ENCODE results near the gene PDE4B. TPM values are rescaled to one million over a fixed set of nuclear protein-coding genes. Genes with fewer than 3 reads are reported as not detected.

The PDE4B gene
- total RNA-seq, 1 donor from 2014 or later = 12.0 TPM

GRCh38 chr1:66231681-66232463 lies 439.2 kb downstream of the PDE4B start:
- DNase-seq (ENCODE audit: missing footprints) (no peak), ATAC-seq (no peak)
- intact Hi-C loops (cut with DNase I) = no loop called here

GRCh38 chr1:66237042-66237441 lies 444.3 kb downstream of the PDE4B start:
- DNase-seq (ENCODE audit: missing footprints) (no peak), ATAC-seq (no peak)
- intact Hi-C loops (cut with DNase I) = no loop called here

DNA sequence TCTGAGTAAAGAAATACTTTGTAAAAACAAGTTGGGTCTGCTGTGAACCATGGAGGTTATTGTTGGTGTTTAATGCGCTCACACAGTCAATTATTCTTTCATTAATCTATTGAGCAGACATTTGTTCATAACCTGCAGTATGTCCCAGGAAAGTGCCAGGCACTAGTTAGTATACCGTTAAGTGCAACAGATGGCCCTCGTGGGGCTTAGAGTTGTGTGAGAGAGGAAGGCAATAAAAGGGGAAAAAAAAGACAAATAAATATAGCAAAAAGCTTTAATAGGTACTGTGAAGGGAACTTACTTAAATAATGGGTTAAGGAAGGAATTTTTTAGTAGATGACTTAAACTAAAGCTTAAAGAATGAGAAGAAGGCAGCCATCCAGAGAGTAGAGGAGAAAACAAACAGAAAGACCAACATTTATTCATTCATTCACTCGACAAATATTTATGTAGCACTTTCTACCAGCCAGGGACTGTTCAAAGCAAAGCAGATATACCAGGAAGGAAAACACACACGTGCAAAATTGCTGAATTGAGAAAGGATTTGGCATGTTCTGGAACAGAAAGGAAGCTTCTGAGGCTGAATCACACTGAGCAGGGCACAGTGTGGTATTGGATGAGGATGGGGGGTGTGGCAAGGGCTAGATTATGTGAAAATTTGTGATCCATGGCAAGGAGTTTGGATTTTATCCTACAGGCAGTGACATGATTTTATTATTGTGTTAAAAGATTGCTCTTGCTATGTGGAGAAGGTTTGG lies 445.2 kb downstream of the PDE4B start:
- intact Hi-C loops (cut with DNase I) = no loop called here
- no peak for DNase-seq (ENCODE audit: missing footprints)
- ATAC-seq = no peak

DNA sequence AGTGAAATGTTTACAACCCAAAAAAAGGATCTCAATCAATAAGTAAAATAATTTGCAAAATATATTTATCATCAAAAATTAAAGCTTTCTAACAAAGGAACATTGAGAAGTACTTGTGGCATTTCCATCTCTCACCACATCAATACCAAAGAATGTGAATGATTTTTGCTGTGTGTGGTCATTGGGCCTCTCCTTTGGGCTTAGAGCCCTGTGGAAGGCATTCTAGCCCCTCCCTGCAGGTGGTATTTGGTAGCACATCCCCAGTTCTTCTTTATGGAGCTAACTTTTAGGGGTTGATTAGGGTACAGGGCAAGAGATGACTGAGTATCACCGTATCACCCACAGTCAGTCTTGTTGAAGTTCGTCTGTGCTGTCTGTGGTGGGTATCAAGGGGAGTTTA lies 447.1 kb downstream of the PDE4B start:
- DNase-seq (ENCODE audit: missing footprints) (no peak), ATAC-seq (no peak)
- intact Hi-C loops (cut with DNase I) = no loop called here

DNA sequence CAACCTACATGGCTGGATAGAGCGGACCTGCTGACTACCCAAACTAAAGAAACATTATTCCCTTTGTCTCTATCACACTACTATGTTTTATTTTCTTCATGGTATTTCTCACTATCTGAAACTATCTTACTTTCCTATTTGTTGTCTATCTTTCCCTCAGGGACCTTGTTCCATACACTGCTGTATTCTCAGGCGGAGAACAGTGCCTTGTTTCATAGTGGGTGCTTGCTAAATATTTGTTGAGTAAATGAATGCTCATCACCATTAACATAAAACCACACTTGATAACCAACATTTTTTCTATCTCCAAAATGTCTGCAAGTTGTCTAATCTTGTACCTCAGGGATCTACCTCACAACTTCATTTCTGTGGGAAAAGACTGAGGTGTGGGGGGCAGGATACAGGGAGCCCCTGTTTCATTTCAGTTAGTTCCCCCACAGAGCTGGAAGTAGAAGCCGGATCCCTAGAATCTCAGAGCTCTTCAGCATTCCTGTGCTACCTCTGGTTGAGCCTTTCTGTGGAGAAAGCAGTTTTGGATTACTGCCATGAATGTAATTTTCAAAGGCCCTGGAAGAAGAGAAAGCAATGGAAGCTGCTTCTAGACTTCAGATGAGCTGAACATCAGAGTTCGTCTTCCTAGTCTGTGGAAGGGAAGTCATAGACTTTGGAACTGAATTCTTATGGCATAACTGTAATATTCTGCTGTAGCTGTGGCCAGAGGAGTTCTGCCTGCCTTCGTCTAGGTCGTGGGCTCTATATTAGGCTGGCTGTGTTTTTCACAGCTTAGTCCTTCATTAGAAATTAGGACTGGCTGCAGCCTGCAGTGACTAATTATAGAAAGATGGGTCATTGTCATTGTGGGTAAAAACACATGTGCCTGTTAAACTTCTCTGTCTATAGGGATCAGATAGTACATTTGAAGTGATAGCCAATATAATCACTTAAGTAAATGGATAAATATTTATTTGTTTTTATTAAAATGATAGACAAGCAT lies 448.1 kb downstream of the PDE4B start:
- DNase-seq (ENCODE audit: missing footprints) (no peak), ATAC-seq (no peak)
- intact Hi-C loops (cut with DNase I) = no loop called here

DNA sequence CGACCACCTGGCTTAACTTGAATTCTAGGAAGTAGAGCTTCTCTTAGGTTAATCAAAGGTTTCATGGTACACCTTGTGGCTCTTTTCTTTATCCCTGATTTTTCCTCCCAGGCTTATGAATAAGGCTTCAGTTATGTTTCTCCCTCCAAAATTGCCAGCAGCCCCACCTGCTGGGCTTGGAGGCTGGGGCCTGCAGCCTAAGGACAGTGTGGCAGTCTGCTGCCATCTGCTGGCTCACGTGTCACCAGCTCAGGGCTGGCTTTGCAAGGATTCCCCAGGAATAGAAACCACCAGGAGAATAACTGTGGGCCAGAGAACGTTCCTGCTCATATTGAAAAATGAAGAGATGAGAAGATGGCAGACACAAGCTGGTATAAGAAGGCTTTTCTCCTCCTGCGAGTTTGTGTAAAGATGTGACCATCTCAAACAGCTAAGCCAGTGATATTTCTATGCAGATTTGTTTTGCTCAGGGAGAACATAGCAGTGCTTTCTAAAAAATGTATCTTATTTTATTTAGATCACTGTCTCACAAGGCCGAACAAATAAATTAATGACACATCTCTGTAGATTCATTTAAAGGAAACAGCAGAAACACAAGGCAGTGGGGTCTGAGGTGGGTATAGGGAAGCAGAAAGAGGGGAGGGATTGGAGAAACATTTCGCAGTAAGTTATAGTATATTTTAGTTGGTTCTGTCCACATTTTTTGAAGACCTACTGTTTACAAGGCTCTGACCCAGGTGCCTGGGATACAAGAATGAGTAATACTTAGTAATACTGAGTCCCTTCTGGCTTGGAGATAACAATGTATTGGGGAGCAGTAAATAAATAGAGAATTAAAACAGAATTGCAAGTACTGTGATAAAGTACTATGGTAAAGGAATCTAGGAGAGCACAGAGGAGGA lies 450.2 kb downstream of the PDE4B start:
- ATAC-seq = peak; percentile 97
- peak; percentile 90 for DNase-seq (ENCODE audit: missing footprints)
- intact Hi-C loops (cut with DNase I) = loop anchor here (2.0 kb wide), 1 partner anchor 282 kb away; no protein-coding TSS in a partner anchor

- no peak for DNase-seq (ENCODE audit: missing footprints)
- intact Hi-C loops (cut with DNase I) = loop anchor here (2.0 kb wide), 1 partner anchor 283 kb away; no protein-coding TSS in a partner anchor
- ATAC-seq = no peak
These were observed 450.9 kb downstream of the PDE4B start for GRCh38 chr1:66243548-66244130.

DNA sequence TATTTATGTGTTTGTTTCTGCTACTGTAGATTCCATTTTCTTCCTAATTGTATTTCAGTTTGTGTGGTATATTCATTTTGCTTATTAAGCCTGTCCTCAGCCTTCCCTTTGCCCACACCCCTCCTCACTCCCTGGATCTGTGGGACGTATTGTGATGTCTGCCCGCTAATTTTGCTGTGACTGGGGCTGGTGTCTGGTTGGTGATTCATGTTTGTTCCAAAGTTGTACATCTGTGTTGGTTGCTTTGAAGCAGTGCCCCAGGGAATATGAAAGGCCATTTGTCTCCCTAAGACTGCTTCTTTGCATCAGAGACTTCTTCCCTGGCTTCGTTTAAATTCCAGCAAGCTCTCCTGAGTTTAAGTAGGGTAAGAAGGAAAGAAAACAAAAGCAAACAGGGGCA lies 451.7 kb downstream of the PDE4B start:
- ATAC-seq = no peak
- intact Hi-C loops (cut with DNase I) = no loop called here
- no peak for DNase-seq (ENCODE audit: missing footprints)

DNA sequence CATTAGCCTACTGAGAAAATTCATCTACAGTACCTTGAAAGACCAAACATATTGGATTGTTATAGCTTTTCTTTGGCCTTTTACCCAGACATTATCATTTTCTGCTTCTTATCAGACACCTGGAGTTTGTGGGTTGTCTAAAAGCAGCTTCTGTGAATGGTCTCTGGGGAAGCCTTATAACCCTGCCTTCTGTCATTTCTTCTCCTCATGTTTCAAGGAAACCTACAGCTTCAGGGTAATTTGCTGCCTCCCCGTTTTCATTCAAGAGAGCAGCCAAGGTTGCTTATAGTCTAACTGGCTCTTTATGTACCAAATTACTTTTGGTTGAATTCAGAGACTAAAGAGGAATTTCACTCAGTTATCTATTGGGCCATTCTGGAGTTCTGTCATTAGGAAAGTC lies 453.0 kb downstream of the PDE4B start:
- DNase-seq (ENCODE audit: missing footprints) (no peak), ATAC-seq (no peak)
- intact Hi-C loops (cut with DNase I) = no loop called here

GRCh38 chr1:66246351-66247269 lies 453.9 kb downstream of the PDE4B start:
- ATAC-seq (no peak), DNase-seq (ENCODE audit: missing footprints) (no peak)
- intact Hi-C loops (cut with DNase I) = no loop called here

DNA sequence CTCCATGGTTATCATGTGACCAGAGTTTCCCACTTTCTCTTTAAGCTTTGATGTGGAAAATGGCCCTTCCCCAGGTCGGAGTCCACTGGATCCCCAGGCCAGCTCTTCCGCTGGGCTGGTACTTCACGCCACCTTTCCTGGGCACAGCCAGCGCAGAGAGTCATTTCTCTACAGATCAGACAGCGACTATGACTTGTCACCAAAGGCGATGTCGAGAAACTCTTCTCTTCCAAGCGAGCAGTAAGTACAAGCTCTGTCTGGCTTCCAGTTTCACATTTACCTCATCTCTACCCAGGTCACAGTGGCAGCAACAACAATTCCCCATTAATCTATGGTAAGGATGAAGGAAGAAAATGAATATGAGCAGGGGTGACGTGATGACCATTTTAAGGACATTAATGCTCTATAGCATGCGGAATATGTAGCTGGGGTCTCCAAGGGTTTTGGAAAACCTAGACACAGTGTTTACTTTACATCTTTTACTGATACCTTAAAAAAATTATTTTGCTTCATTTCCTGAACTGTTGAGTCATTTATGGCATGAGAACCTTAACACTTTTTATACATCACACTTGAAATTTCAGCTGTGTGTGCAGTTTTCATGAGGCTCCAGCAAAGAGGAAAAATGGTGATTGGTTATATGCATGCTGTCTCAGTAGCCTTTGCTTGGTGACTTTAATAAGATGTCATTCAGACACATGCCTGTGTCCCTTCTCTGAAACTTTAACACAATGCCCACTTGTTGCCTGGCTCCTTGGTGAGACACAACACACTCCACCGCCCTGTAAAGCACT lies 454.9 kb downstream of the PDE4B start:
- ATAC-seq = no peak
- intact Hi-C loops (cut with DNase I) = no loop called here
- no peak for DNase-seq (ENCODE audit: missing footprints)

DNA sequence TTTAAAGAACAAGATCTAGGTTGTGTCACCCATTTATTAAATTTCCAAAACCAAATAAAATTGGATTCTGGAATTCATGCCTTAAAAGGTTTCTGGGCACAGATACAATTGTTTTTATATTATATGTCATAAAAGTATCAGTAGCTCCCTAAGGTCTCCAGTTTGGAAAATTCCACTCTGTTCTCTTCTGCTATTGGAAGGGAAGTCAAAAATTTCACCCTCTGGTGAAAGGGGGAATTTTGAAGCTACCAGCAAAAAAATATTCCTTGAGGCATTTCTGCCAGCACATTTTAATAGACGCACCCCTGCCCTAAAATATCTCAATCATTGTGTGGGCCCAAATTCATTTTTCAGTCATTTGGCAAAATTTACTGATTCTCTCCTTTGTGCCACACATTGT lies 455.6 kb downstream of the PDE4B start:
- intact Hi-C loops (cut with DNase I) = no loop called here
- peak; percentile 52 for ATAC-seq
- DNase-seq (ENCODE audit: missing footprints) = no peak

DNA sequence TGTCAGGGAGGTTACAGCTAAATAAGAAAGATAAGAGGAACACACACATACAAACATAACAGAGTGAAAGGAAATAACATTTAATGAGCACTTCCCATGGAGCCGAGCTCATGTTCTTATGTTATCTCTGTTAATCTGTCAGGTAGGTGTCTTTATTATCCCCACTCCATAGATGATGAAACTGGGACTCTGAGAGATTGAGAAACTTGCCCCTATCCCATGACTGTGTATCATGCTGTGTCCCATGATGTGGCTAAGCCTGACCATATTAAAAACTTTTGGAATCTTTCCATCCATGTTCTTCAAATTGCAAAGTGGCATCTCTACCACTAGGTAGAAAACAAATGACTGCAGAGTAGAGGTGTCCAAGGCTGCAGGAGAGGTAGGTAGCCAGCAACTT lies 456.1 kb downstream of the PDE4B start:
- DNase-seq (ENCODE audit: missing footprints) (no peak), ATAC-seq (peak; percentile 27)
- intact Hi-C loops (cut with DNase I) = no loop called here

DNA sequence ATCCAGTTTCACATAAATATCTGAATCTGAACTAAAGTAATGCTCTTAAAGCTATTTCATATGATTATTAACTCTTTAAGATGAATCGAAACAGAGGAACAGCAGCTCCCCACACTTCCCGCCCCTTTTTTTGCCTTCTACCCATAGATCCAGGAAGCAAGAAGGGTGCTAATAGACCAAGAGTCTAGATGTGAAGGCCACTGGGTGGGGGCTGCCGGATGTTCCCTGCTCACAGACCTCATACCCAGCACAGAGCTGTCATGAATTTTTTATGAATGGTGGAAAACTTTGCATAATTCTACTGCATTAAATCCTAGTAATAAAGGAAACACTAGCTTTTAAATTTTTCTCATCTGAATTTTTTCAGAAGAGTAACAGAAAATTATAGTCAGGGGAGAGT lies 457.4 kb downstream of the PDE4B start:
- ATAC-seq (no peak), DNase-seq (ENCODE audit: missing footprints) (no peak)
- intact Hi-C loops (cut with DNase I) = loop anchor here (5.0 to 10.0 kb wide), 2 partner anchors 252 to 475 kb away; no protein-coding TSS in a partner anchor

DNA sequence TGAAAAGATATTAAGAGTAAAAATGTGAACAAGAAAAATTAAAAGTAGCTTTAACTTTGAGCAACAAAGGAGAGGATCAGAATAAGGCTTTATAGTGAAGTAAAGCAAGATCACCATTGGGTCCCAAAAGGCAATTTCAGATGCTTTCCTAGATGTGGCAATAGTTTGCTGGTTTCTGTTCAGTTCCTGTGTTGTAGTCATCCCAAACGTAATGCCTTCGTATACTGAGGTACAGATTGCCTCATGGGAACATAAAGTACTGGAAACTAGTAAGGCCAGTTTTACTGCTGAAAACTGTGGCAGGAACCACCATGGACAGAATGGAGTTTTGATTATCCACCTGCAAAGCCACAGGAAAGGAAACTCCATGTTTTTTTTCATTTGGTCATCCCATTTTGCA lies 457.8 kb downstream of the PDE4B start:
- DNase-seq (ENCODE audit: missing footprints) (no peak), ATAC-seq (peak; percentile 14)
- intact Hi-C loops (cut with DNase I) = loop anchor here (5.0 to 10.0 kb wide), 2 partner anchors 252 to 474 kb away; no protein-coding TSS in a partner anchor

DNA sequence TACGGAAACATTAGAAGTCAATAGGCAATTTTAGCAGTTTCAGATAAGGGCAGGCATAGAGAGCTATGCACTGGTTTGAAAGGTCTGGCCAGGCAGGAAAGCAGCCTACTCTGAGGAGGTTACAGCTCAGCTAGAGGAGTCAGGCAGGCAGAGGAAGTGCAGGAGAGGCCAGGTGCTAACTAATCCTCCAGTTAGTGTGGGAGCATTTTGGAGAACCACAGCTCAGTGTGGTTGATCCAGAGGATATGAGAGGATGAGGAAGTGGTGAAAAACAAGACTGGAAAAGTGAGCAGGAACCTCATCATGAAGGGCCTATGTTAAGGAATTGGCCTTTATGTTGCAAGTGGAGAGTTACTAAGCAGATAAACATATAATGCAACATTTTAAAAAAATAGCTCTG lies 458.9 kb downstream of the PDE4B start:
- ATAC-seq (no peak), DNase-seq (ENCODE audit: missing footprints) (no peak)
- intact Hi-C loops (cut with DNase I) = loop anchor here (5.0 to 10.0 kb wide), 2 partner anchors 251 to 473 kb away; no protein-coding TSS in a partner anchor

Data from Right ventricle myocardium inferior (tissue), 1 donor.